HepG2 (cell line): Measurements from ENCODE around the gene SLC28A1. TPM values are rescaled to one million over a fixed set of nuclear protein-coding genes. Genes with fewer than 3 reads are reported as not detected.

Experiments used
- HNRNPL ChIP-seq: fragments of 200-400 bp; formaldehyde crosslinking; IDR thresholded peaks from 2 replicates; pipeline ENCODE4 v1.6.1; 2017; ENCODE audit warnings: mild to moderate bottlenecking, low read depth, low read length
- KDM3A ChIP-seq: IDR thresholded peaks from 2 replicates; pipeline ENCODE4 v1.6.1; 2018; ENCODE audit warnings: low read depth, missing compliant biosample characterization
- KLF12 ChIP-seq: sonication (generic); formaldehyde crosslinking; IDR thresholded peaks from 2 replicates; pipeline ENCODE4 v1.4.0; 2020; ENCODE audit warnings: missing genetic modification reagents, borderline replicate concordance
- MEIS2 ChIP-seq: sonication (generic); formaldehyde crosslinking; IDR thresholded peaks from 2 replicates; pipeline ENCODE4 v1.9.0; 2021; ENCODE audit warnings: mild to moderate bottlenecking, missing genetic modification reagents
- NONO ChIP-seq, 2 experiments: fragments of 450-650 bp in 1 of 2; sonication (generic) in 1 of 2; formaldehyde crosslinking in 1 of 2; IDR thresholded peaks in 1 of 2; conservative IDR thresholded peaks in 1 of 2; 2 replicates each; pipeline versions ENCODE4 v1.6.1 to v1.8.0; 2017 to 2022; ENCODE audit warnings: mild to moderate bottlenecking in 1 of 2, missing genetic modification reagents in 1 of 2, moderate library complexity in 1 of 2
- PHF5A ChIP-seq: IDR thresholded peaks from one replicate; pipeline ENCODE4 v1.6.1; 2018; ENCODE audit warnings: low read depth, missing genetic modification reagents; ENCODE audit not compliant: unreplicated experiment
- SMAD9 ChIP-seq: sonication (generic); formaldehyde crosslinking; IDR thresholded peaks from 2 replicates; pipeline ENCODE4 v1.5.1; 2020; ENCODE audit warnings: mild to moderate bottlenecking, missing genetic modification reagents
- SP1 ChIP-seq, 2 experiments: fragments of 450-650 bp in 1 of 2; sonication (generic) in 1 of 2; formaldehyde crosslinking in 1 of 2; IDR thresholded peaks; 2 replicates each; pipeline versions ENCODE4 v1.4.0 to v1.6.1; 2016 to 2020; ENCODE audit warnings: missing genetic modification reagents in 1 of 2
- SP4 ChIP-seq: sonication (generic); formaldehyde crosslinking; IDR thresholded peaks from 2 replicates; pipeline ENCODE4 v1.8.1; 2023; ENCODE audit warnings: mild to moderate bottlenecking, missing genetic modification reagents
- SRSF1 ChIP-seq: fragments of 200-400 bp; formaldehyde crosslinking; optimal IDR thresholded peaks from 2 replicates; pipeline ENCODE3; 2017; ENCODE audit warnings: mild to moderate bottlenecking, low read depth, low read length, moderate library complexity
- TOE1 ChIP-seq: sonication (generic); formaldehyde crosslinking; IDR thresholded peaks from 2 replicates; pipeline ENCODE4 v1.4.0; 2020; ENCODE audit warnings: mild to moderate bottlenecking, missing genetic modification reagents
- XBP1 ChIP-seq: sonication (generic); formaldehyde crosslinking; IDR thresholded peaks from 2 replicates; pipeline ENCODE4 v1.5.0; 2020; ENCODE audit warnings: missing genetic modification reagents
- ZNF138 ChIP-seq: sonication (generic); formaldehyde crosslinking; IDR thresholded peaks from 2 replicates; pipeline ENCODE4 v1.5.0; 2020; ENCODE audit warnings: mild to moderate bottlenecking, low read depth, missing genetic modification reagents
- ZNF205 ChIP-seq: IDR thresholded peaks from 2 replicates; pipeline ENCODE4 v1.6.1; 2018; ENCODE audit warnings: missing biosample characterization, missing genetic modification reagents
- ZNF484 ChIP-seq: sonication (generic); formaldehyde crosslinking; IDR thresholded peaks from 2 replicates; pipeline ENCODE4 v1.5.1; 2020; ENCODE audit warnings: mild to moderate bottlenecking, low read depth, missing genetic modification reagents, borderline replicate concordance
- ZNF501 ChIP-seq: sonication (generic); formaldehyde crosslinking; IDR thresholded peaks from 2 replicates; pipeline ENCODE4 v1.5.1; 2020; ENCODE audit warnings: mild to moderate bottlenecking, moderate library complexity, missing genetic modification reagents
- ZNF572 ChIP-seq: sonication (generic); formaldehyde crosslinking; IDR thresholded peaks from 2 replicates; pipeline ENCODE4 v1.5.1; 2020; ENCODE audit warnings: mild to moderate bottlenecking, missing genetic modification reagents
- ZNF703 ChIP-seq: sonication (generic); formaldehyde crosslinking; IDR thresholded peaks from 2 replicates; pipeline ENCODE4 v1.5.1; 2020; ENCODE audit warnings: missing genetic modification reagents, mild to moderate bottlenecking, moderate library complexity, borderline replicate concordance
- ZSCAN25 ChIP-seq: sonication (generic); formaldehyde crosslinking; IDR thresholded peaks from 2 replicates; pipeline ENCODE4 v1.8.0; 2022; ENCODE audit warnings: mild to moderate bottlenecking, missing genetic modification reagents
- polyA plus RNA-seq, 8 experiments: library from polyadenylated mRNA; depleted of rRNA in 3 of 8; stranded (reverse) in 7 of 8; unstranded in 1 of 8; fragments of >200 nt; fragmentation: Illumina TruSeq in 4 of 8; extraction: Trizol in 4 of 8; gene quantifications; 2 replicates each; pipeline versions ENCODE4 v1.2.1 to v1.2.3, GENCODE V29; 2011 to 2016; ENCODE audit warnings: low read depth in 4 of 8, missing spikeins in 1 of 8, mixed read lengths in 1 of 8; ENCODE audit not compliant: insufficient read depth in 1 of 8
- total RNA-seq, 5 experiments: library from RNA; depleted of rRNA; stranded (reverse); fragments of >200 nt; fragmentation: Illumina TruSeq; extraction: Trizol; gene quantifications; 2 replicates each; pipeline ENCODE4 v1.2.3, GENCODE V29; 2016; ENCODE audit warnings: low read depth in 1 of 5
- TF ChIP-seq, protein P1 (sequence below): IDR thresholded peaks from 2 replicates; pipeline ENCODE4 v1.6.1; 2016; ENCODE audit warnings: missing compliant biosample characterization, missing genetic modification reagents, borderline replicate concordance
- TF ChIP-seq, protein P2 (sequence below): sonication (generic); formaldehyde crosslinking; IDR thresholded peaks from 2 replicates; pipeline ENCODE4 v1.9.0; 2021; ENCODE audit warnings: mild to moderate bottlenecking, missing genetic modification reagents
- TF ChIP-seq, protein P3 (sequence below): sonication (generic); formaldehyde crosslinking; IDR thresholded peaks from 2 replicates; pipeline ENCODE4 v1.4.0; 2020; ENCODE audit warnings: mild to moderate bottlenecking, missing genetic modification reagents

The SLC28A1 gene
- total and polyA plus RNA-seq, 2 of the 13 experiments (the other 11 are each of a cell fraction or from before 2014, with no cell fraction given): 0.31 to 5.8 TPM

DNA sequence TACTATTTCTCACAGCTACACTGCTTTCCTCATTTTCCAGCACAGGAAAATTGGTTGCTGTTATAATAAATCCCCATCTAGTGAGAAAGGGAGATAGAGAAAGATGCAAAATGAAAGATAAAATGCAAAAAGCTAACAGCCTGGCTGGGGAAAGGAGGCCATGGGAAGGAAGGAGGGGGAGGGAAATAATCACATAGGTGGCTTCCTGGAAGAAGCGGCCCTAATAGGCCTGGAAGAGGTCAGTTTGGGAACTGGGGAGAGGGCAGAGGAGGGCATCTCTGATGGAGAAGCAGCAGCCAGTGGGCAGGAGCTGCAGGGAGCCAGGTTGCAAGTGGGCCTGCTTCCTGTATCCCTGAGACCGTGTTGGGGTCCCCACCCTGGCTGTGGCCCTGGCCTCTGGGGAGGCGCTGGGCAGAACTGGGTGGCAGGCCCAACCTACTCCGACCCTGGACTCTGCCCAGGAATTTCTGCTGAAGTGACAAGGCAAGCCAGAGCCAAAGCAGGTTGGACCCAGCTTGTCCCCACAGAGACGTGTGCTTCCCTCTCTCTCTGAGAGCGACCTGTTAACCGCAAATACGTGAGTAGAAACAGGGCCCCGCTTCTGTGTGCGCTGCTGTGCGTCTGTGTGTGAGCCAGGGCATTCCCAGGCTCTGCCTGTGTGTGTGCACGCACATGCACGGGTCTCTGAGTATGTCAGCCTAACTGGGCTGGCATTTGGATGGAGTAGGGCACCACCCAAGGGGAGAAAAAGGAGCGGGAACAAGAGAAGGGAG is 1.9 kb downstream of the SLC28A1 start (continued):
- TF ChIP-seq SRSF1 (no peak), ZSCAN25 (CRISPR knock-in tag) (no peak), ZNF138 (CRISPR knock-in tag) (no peak), KDM3A (CRISPR knock-in tag) (peak; percentile 64; the same call in 1 of the 2 replicates), MEIS2 (peak; percentile 77; the same call in 1 of the 2 replicates), HNRNPL (peak; percentile 78; the same call in 1 of the 2 replicates), ZNF484 (CRISPR knock-in tag) (no peak), NONO (IDR thresholded peaks at IDR 0.05) (no peak), NONO (CRISPR knock-in tag; conservative IDR thresholded peaks at IDR 0.05) (peak; percentile 81), KLF12 (CRISPR knock-in tag) (no peak), ZNF703 (CRISPR knock-in tag) (no peak), ZNF501 (peak; percentile 73), SP4 (CRISPR knock-in tag) (peak; percentile 57; the same call in 1 of the 2 replicates), ZNF205 (0 out of 2 replicates have a peak, but pooled peaks have one; percentile 42), XBP1 (no peak), PHF5A (peak; percentile 42), SMAD9 (CRISPR knock-in tag) (no peak), SP1 (IDR thresholded peaks at IDR 0.05) (no peak), SP1 (CRISPR knock-in tag; IDR thresholded peaks at IDR 0.05) (peak; percentile 15; the same call in 1 of the 2 replicates), TOE1 (CRISPR knock-in tag) (no peak), ZNF572 (CRISPR knock-in tag) (0 out of 2 replicates have a peak, but pooled peaks have one; percentile 19)
- TF ChIP-seq, protein P1, sequence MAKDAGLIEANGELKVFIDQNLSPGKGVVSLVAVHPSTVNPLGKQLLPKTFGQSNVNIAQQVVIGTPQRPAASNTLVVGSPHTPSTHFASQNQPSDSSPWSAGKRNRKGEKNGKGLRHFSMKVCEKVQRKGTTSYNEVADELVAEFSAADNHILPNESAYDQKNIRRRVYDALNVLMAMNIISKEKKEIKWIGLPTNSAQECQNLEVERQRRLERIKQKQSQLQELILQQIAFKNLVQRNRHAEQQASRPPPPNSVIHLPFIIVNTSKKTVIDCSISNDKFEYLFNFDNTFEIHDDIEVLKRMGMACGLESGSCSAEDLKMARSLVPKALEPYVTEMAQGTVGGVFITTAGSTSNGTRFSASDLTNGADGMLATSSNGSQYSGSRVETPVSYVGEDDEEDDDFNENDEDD (CRISPR knock-in tag): peak; percentile 22; the same call in 1 of the 2 replicates
- TF ChIP-seq, protein P2, sequence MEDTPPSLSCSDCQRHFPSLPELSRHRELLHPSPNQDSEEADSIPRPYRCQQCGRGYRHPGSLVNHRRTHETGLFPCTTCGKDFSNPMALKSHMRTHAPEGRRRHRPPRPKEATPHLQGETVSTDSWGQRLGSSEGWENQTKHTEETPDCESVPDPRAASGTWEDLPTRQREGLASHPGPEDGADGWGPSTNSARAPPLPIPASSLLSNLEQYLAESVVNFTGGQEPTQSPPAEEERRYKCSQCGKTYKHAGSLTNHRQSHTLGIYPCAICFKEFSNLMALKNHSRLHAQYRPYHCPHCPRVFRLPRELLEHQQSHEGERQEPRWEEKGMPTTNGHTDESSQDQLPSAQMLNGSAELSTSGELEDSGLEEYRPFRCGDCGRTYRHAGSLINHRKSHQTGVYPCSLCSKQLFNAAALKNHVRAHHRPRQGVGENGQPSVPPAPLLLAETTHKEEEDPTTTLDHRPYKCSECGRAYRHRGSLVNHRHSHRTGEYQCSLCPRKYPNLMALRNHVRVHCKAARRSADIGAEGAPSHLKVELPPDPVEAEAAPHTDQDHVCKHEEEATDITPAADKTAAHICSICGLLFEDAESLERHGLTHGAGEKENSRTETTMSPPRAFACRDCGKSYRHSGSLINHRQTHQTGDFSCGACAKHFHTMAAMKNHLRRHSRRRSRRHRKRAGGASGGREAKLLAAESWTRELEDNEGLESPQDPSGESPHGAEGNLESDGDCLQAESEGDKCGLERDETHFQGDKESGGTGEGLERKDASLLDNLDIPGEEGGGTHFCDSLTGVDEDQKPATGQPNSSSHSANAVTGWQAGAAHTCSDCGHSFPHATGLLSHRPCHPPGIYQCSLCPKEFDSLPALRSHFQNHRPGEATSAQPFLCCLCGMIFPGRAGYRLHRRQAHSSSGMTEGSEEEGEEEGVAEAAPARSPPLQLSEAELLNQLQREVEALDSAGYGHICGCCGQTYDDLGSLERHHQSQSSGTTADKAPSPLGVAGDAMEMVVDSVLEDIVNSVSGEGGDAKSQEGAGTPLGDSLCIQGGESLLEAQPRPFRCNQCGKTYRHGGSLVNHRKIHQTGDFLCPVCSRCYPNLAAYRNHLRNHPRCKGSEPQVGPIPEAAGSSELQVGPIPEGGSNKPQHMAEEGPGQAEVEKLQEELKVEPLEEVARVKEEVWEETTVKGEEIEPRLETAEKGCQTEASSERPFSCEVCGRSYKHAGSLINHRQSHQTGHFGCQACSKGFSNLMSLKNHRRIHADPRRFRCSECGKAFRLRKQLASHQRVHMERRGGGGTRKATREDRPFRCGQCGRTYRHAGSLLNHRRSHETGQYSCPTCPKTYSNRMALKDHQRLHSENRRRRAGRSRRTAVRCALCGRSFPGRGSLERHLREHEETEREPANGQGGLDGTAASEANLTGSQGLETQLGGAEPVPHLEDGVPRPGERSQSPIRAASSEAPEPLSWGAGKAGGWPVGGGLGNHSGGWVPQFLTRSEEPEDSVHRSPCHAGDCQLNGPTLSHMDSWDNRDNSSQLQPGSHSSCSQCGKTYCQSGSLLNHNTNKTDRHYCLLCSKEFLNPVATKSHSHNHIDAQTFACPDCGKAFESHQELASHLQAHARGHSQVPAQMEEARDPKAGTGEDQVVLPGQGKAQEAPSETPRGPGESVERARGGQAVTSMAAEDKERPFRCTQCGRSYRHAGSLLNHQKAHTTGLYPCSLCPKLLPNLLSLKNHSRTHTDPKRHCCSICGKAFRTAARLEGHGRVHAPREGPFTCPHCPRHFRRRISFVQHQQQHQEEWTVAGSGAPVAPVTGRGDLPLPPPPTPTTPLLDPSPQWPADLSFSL (CRISPR knock-in tag): peak; percentile 24; the same call in 1 of the 2 replicates
- TF ChIP-seq, protein P3, sequence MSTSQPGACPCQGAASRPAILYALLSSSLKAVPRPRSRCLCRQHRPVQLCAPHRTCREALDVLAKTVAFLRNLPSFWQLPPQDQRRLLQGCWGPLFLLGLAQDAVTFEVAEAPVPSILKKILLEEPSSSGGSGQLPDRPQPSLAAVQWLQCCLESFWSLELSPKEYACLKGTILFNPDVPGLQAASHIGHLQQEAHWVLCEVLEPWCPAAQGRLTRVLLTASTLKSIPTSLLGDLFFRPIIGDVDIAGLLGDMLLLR (CRISPR knock-in tag): no peak
